Measurements from ENCODE around the gene GSTT2.

GSTT2 gene

DNA sequence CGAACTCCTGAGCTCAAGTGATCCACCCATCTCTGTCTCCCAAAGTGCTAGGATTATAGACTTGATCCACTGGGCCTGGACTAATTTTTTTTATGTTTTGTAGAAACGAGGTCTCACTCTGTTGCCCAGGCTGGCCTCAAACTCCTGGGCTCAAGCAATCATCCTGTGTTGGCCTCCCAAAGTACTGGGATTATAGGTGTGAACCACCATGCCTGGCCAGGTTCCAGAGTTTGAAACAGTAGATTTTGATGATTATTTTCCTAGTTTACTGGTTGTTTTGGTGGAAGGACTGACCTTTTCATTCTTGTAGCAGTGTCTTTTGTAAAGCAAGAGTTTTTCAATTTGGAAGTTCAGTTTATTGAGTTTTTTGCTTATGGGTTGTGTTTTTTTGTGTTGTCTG, 46.1 kb downstream of the GSTT2 start:
- Histone ChIP-seq H3K27ac (ENCODE audit: low read depth in 2 of 2, low read length in 2 of 2) (no peak overlapping the region), H3K4me3 (ENCODE audit: low read length in 2 of 2) (no peak overlapping the region), H3K9me3 (ENCODE audit: control insufficient read depth in 2 of 2, low read length in 2 of 2) (no peaks in the 10 kb centered on the region), H3K9ac (ENCODE audit: low read depth in 1 of 2, low read length in 2 of 2) (no peak overlapping the region), H3K27me3 (ENCODE audit: control insufficient read depth in 2 of 2, insufficient read depth in 2 of 2, low read length in 2 of 2) (no peaks in the 10 kb centered on the region), H3K4me1 (ENCODE audit: control insufficient read depth in 2 of 2, insufficient read depth in 2 of 2, low read length in 2 of 2) (no peaks in the 10 kb centered on the region), H3K36me3 (ENCODE audit: control insufficient read depth in 2 of 2, insufficient read depth in 2 of 2, low read length in 2 of 2) (peaks cover 0 to 4% of the 10 kb centered on the region in 2 donors)

DNA sequence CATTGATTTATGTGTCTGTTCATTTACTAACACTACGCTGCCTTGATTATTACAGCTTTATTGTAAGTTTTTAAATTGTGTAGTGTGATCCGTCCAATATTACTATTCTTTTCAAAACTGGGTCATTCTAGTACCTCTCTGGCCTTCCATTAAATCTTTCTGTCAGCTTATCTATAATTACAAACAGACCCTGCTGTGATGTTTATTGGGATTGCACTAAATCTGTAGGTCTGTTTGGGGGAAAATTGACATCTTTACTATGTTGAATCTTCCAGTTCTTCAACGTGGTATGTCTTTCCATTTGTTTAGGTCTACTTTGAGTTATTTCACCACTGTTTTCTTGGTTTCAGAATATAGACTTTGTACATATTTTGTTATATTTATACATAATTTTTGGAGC, 46.8 kb downstream of the GSTT2 start:
- Histone ChIP-seq H3K9me3 (ENCODE audit: control insufficient read depth in 2 of 2, low read length in 2 of 2) (no peaks in the 10 kb centered on the region), H3K27ac (ENCODE audit: low read depth in 2 of 2, low read length in 2 of 2) (no peak overlapping the region), H3K4me3 (ENCODE audit: low read length in 2 of 2) (no peak overlapping the region), H3K27me3 (ENCODE audit: control insufficient read depth in 2 of 2, insufficient read depth in 2 of 2, low read length in 2 of 2) (no peaks in the 10 kb centered on the region), H3K9ac (ENCODE audit: low read depth in 1 of 2, low read length in 2 of 2) (no peak overlapping the region), H3K36me3 (ENCODE audit: control insufficient read depth in 2 of 2, insufficient read depth in 2 of 2, low read length in 2 of 2) (peaks cover 0 to 8% of the 10 kb centered on the region in 2 donors), H3K4me1 (ENCODE audit: control insufficient read depth in 2 of 2, insufficient read depth in 2 of 2, low read length in 2 of 2) (no peaks in the 10 kb centered on the region)

DNA sequence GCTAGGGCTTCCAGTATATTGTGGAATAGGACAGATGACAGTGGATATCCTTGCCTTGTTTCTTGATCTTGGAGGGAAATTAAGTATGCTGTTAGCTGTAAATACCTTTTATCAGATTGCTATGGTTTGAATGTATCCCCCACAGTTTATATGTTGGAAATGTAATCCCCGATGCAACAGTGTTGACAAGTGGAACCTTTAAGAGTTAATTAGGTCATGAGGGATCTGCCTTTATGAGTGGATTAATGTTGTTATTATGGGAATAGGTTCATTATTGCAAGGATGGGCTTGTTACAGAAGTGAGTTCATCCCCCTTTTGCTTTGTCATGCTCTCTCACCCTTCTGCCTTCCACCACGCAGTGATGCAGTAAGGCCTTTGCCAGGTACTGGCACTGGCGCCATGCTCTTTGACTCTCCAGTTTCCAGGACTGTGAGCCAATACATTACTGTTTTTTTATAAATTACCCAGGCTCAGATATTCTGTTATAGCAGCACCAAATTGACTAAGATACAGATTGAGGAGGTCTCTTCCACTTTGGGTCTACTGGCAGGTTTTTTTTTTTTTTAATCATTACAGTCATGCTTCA, 47.5 kb downstream of the GSTT2 start:
- H3K27ac ChIP-seq (ENCODE audit: low read depth in 2 of 2, low read length in 2 of 2), result no peak overlapping the region
- H3K9ac ChIP-seq (ENCODE audit: low read depth in 1 of 2, low read length in 2 of 2), result no peak overlapping the region
- peaks cover 0 to 8% of the 10 kb centered on the region in 2 donors for H3K36me3 ChIP-seq (ENCODE audit: control insufficient read depth in 2 of 2, insufficient read depth in 2 of 2, low read length in 2 of 2)
- no peak overlapping the region for H3K4me3 ChIP-seq (ENCODE audit: low read length in 2 of 2)
- H3K27me3 ChIP-seq (ENCODE audit: control insufficient read depth in 2 of 2, insufficient read depth in 2 of 2, low read length in 2 of 2), result no peaks in the 10 kb centered on the region
- no peaks in the 10 kb centered on the region for H3K9me3 ChIP-seq (ENCODE audit: control insufficient read depth in 2 of 2, low read length in 2 of 2)
- no peaks in the 10 kb centered on the region for H3K4me1 ChIP-seq (ENCODE audit: control insufficient read depth in 2 of 2, insufficient read depth in 2 of 2, low read length in 2 of 2)

DNA sequence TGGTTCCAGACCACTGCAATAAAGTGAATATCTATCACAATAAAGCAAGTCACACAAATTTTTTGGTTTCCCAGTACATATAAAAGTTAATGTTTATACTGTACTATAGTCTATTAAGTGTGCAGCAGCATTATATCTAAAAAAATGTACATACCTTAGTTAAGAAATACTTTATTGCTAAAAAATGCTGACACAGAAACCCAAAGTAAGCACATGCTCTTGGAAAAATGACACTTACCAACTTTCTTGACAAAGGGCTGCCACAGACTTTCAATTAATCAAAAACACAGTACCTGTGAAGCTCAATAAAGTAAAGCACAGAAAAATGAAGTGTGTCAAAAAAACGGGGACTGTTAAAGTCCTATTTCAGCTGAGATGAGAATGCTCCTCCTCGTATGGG, 48.1 kb downstream of the GSTT2 start:
- H3K4me3 ChIP-seq (ENCODE audit: low read length in 2 of 2), result no peak overlapping the region
- H3K4me1 ChIP-seq (ENCODE audit: control insufficient read depth in 2 of 2, insufficient read depth in 2 of 2, low read length in 2 of 2), result no peaks in the 10 kb centered on the region
- no peak overlapping the region for H3K27ac ChIP-seq (ENCODE audit: low read depth in 2 of 2, low read length in 2 of 2)
- H3K9me3 ChIP-seq (ENCODE audit: control insufficient read depth in 2 of 2, low read length in 2 of 2), result no peaks in the 10 kb centered on the region
- no peak overlapping the region for H3K9ac ChIP-seq (ENCODE audit: low read depth in 1 of 2, low read length in 2 of 2)
- H3K27me3 ChIP-seq (ENCODE audit: control insufficient read depth in 2 of 2, insufficient read depth in 2 of 2, low read length in 2 of 2), result no peaks in the 10 kb centered on the region
- peaks cover 0 to 8% of the 10 kb centered on the region in 2 donors for H3K36me3 ChIP-seq (ENCODE audit: control insufficient read depth in 2 of 2, insufficient read depth in 2 of 2, low read length in 2 of 2)

DNA sequence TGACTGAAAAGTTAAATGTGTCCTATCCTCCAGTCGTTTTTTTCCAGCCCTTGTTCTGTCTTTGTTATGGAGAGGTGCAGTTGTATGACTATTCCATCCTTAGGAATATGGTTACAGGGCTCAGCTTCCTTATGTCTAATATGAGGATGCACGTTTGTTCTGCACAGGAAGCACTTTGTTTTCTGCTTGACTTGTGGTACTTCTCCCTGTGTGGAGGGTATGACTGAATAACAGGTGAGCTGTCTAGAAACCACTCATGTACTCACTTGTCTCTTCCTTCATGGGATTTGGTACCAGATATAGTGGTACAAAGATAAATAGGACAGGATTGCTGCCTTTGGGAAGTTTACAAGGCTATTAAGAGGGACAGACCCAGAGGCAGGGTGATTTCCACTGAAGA, 48.6 kb downstream of the GSTT2 start:
- Histone ChIP-seq H3K27ac (ENCODE audit: low read depth in 2 of 2, low read length in 2 of 2) (no peak overlapping the region), H3K9ac (ENCODE audit: low read depth in 1 of 2, low read length in 2 of 2) (no peak overlapping the region), H3K27me3 (ENCODE audit: control insufficient read depth in 2 of 2, insufficient read depth in 2 of 2, low read length in 2 of 2) (no peaks in the 10 kb centered on the region), H3K4me3 (ENCODE audit: low read length in 2 of 2) (no peak overlapping the region), H3K4me1 (ENCODE audit: control insufficient read depth in 2 of 2, insufficient read depth in 2 of 2, low read length in 2 of 2) (no peaks in the 10 kb centered on the region), H3K36me3 (ENCODE audit: control insufficient read depth in 2 of 2, insufficient read depth in 2 of 2, low read length in 2 of 2) (peaks cover 0 to 8% of the 10 kb centered on the region in 2 donors), H3K9me3 (ENCODE audit: control insufficient read depth in 2 of 2, low read length in 2 of 2) (no peaks in the 10 kb centered on the region)

DNA sequence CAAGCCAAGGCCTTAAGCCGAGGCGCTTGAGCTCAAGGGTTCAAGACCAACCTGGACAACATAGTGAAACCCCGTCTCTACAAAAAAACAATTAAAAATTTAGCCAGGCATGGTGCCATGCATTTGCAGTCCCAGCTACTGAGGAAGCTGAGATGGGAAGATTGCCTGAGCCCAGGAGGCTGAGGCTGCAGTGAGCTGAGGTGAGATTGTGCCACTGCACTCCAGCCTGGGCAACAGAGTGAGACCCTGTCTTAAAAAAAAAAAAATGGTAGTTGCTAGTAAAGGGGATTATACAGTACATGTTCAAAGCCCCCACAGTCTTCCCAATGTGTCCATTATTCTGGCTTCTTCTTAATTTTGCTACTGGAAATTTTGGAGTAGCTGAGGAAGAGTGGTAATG, 49.4 kb downstream of the GSTT2 start:
- no peak overlapping the region for H3K9ac ChIP-seq (ENCODE audit: low read depth in 1 of 2, low read length in 2 of 2)
- H3K4me3 ChIP-seq (ENCODE audit: low read length in 2 of 2), result no peak overlapping the region
- H3K4me1 ChIP-seq (ENCODE audit: control insufficient read depth in 2 of 2, insufficient read depth in 2 of 2, low read length in 2 of 2), result no peaks in the 10 kb centered on the region
- H3K27ac ChIP-seq (ENCODE audit: low read depth in 2 of 2, low read length in 2 of 2), result no peak overlapping the region
- peaks cover 0 to 8% of the 10 kb centered on the region in 2 donors for H3K36me3 ChIP-seq (ENCODE audit: control insufficient read depth in 2 of 2, insufficient read depth in 2 of 2, low read length in 2 of 2)
- H3K9me3 ChIP-seq (ENCODE audit: control insufficient read depth in 2 of 2, low read length in 2 of 2), result no peaks in the 10 kb centered on the region
- H3K27me3 ChIP-seq (ENCODE audit: control insufficient read depth in 2 of 2, insufficient read depth in 2 of 2, low read length in 2 of 2), result no peaks in the 10 kb centered on the region

DNA sequence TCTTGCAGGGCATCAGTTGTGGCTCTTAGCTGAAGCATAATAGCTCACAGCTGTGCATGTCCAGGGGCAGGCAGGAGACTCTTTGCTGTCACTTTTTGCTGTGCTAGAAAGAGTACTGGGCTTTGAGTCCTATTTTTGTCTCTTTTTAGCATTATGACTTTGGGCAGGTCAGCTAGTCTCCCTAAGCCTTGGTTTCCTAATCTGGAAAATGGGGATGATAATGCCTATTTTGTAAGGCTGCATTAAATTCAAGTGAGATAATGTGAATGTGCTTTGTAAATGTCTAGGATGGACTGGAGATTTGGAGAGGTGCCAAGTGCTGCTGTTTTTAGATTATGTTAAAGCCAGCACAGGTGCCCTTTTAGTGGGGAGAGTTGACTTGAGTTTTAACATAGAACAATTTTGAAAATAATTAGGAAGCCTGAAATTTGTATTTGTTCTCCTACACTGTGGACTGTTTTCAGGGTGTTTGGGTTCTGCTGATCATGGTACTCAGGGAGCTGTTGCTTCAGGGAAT, 50.3 kb downstream of the GSTT2 start:
- Histone ChIP-seq H3K9ac (ENCODE audit: low read depth in 1 of 2, low read length in 2 of 2) (no peak overlapping the region), H3K4me3 (ENCODE audit: low read length in 2 of 2) (no peak overlapping the region), H3K4me1 (ENCODE audit: control insufficient read depth in 2 of 2, insufficient read depth in 2 of 2, low read length in 2 of 2) (no peaks in the 10 kb centered on the region), H3K9me3 (ENCODE audit: control insufficient read depth in 2 of 2, low read length in 2 of 2) (no peaks in the 10 kb centered on the region), H3K27me3 (ENCODE audit: control insufficient read depth in 2 of 2, insufficient read depth in 2 of 2, low read length in 2 of 2) (no peaks in the 10 kb centered on the region), H3K36me3 (ENCODE audit: control insufficient read depth in 2 of 2, insufficient read depth in 2 of 2, low read length in 2 of 2) (peaks cover under 1 to 8% of the 10 kb centered on the region in 2 donors), H3K27ac (ENCODE audit: low read depth in 2 of 2, low read length in 2 of 2) (no peak overlapping the region)

All from mucosa of rectum (tissue), 2 donors.